ENCODE results near the gene UNC5A.

The UNC5A gene

GRCh38 chr5:176818391-176819098, 8.2 kb downstream of the UNC5A start:
- TF ChIP-seq, protein P1, sequence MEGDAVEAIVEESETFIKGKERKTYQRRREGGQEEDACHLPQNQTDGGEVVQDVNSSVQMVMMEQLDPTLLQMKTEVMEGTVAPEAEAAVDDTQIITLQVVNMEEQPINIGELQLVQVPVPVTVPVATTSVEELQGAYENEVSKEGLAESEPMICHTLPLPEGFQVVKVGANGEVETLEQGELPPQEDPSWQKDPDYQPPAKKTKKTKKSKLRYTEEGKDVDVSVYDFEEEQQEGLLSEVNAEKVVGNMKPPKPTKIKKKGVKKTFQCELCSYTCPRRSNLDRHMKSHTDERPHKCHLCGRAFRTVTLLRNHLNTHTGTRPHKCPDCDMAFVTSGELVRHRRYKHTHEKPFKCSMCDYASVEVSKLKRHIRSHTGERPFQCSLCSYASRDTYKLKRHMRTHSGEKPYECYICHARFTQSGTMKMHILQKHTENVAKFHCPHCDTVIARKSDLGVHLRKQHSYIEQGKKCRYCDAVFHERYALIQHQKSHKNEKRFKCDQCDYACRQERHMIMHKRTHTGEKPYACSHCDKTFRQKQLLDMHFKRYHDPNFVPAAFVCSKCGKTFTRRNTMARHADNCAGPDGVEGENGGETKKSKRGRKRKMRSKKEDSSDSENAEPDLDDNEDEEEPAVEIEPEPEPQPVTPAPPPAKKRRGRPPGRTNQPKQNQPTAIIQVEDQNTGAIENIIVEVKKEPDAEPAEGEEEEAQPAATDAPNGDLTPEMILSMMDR (IDR thresholded peaks at IDR 0.05; ENCODE audit: insufficient read depth, low read length, poor library complexity, severe bottlenecking), result no peak
- no peak overlapping the region for H3K4me3 ChIP-seq (replicated peaks; ENCODE audit: low read depth, low read length)
- H3K36me3 ChIP-seq (ENCODE audit: control insufficient read depth, insufficient read depth, low read length), result no peaks in the 10 kb centered on the region
- no peak for DNase-seq (ENCODE audit: extremely low read depth, insufficient read length)
- H3K27me3 ChIP-seq (replicated peaks; ENCODE audit: control insufficient read depth, insufficient read depth, low read length), result peaks cover 3% of the 10 kb centered on the region

DNA sequence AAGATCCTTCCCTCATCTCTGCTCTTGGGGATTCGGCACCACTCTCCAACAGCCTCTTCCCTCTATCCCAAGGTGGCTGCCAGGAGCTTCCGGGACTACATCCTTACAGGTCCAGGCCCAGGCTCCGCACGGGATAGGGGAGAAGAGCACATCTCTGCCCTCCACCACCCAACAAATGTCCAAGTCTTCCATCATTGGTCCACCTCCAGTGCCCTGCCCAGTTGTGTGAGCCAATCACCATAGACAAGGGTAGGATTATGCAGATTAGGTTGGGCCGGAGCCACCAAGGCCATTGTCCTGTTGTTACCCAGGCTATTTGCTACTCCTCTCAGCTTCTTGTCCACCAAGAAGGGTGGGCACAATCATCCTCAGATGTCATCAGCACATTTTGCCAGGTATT, 9.1 kb downstream of the UNC5A start:
- peaks cover 3% of the 10 kb centered on the region for H3K27me3 ChIP-seq (replicated peaks; ENCODE audit: control insufficient read depth, insufficient read depth, low read length)
- DNase-seq (ENCODE audit: extremely low read depth, insufficient read length), result no peak
- H3K36me3 ChIP-seq (ENCODE audit: control insufficient read depth, insufficient read depth, low read length), result no peaks in the 10 kb centered on the region
- H3K4me3 ChIP-seq (replicated peaks; ENCODE audit: low read depth, low read length), result no peak overlapping the region
- TF ChIP-seq, protein P1 (IDR thresholded peaks at IDR 0.05; ENCODE audit: insufficient read depth, low read length, poor library complexity, severe bottlenecking), result no peak

GRCh38 chr5:176820937-176821336, 10.6 kb downstream of the UNC5A start:
- TF ChIP-seq, protein P1 (IDR thresholded peaks at IDR 0.05; ENCODE audit: insufficient read depth, low read length, poor library complexity, severe bottlenecking), result no peak
- no peak overlapping the region for H3K4me3 ChIP-seq (replicated peaks; ENCODE audit: low read depth, low read length)
- DNase-seq (ENCODE audit: extremely low read depth, insufficient read length), result no peak
- peaks cover 3% of the 10 kb centered on the region for H3K27me3 ChIP-seq (replicated peaks; ENCODE audit: control insufficient read depth, insufficient read depth, low read length)
- H3K36me3 ChIP-seq (ENCODE audit: control insufficient read depth, insufficient read depth, low read length), result no peaks in the 10 kb centered on the region

GRCh38 chr5:176821441-176821840, 11.1 kb downstream of the UNC5A start:
- TF ChIP-seq, protein P1 (IDR thresholded peaks at IDR 0.05; ENCODE audit: insufficient read depth, low read length, poor library complexity, severe bottlenecking), result no peak
- H3K27me3 ChIP-seq (replicated peaks; ENCODE audit: control insufficient read depth, insufficient read depth, low read length), result peaks cover 2% of the 10 kb centered on the region; the same call in 1 of the 2 replicates
- no peak overlapping the region for H3K4me3 ChIP-seq (replicated peaks; ENCODE audit: low read depth, low read length)
- H3K36me3 ChIP-seq (ENCODE audit: control insufficient read depth, insufficient read depth, low read length), result no peaks in the 10 kb centered on the region
- no peak for DNase-seq (ENCODE audit: extremely low read depth, insufficient read length)

- Histone ChIP-seq H3K36me3 (ENCODE audit: control insufficient read depth, insufficient read depth, low read length) (no peaks in the 10 kb centered on the region), H3K27me3 (replicated peaks; ENCODE audit: control insufficient read depth, insufficient read depth, low read length) (no peaks in the 10 kb centered on the region; the same call in 1 of the 2 replicates), H3K4me3 (replicated peaks; ENCODE audit: low read depth, low read length) (no peak overlapping the region)
- TF ChIP-seq, protein P1 (IDR thresholded peaks at IDR 0.05; ENCODE audit: insufficient read depth, low read length, poor library complexity, severe bottlenecking), result no peak
- DNase-seq (ENCODE audit: extremely low read depth, insufficient read length), result no peak
Measured at GRCh38 chr5:176822041-176822792, 11.9 kb downstream of the UNC5A start.

Data from GM06990 (cell line).